K562 (cell line): ENCODE measurements around the gene GCNT4. TPM values are rescaled to one million over a fixed set of nuclear protein-coding genes. Genes with fewer than 3 reads are reported as not detected.

Experiments used
- ATAC-seq: fragments of 200-7000 bp; cut with Tn5 transposase; 3 replicates; pipeline ENCODE4 v1.9.1; 2020; ENCODE audit warnings: moderate library complexity
- BruUV-seq: library from RNA; stranded (reverse); fragments of 400-500 nt; replicated peaks from 2 replicates; lab custom pipeline; 2021; lab: Mats Ljungman, UMichigan
- CTCF ChIA-PET: fragments of 300-600 bp; formaldehyde crosslinking; extraction: SDS; loops from one replicate; lab custom pipeline; 2021; ENCODE audit warnings: low intra/inter-chr PET ratio; lab: Yijun Ruan, JAX
- POLR2A ChIA-PET: fragments of 300-600, 350-650 bp; sonication (Branson Sonifier 250); formaldehyde crosslinking; extraction: SDS; loops from one replicate; lab custom pipeline; 2021; ENCODE audit warnings: antibody characterized with exemption, inconsistent platforms; lab: Yijun Ruan, JAX
- DNase-seq, 4 experiments: peaks; one replicate each; pipeline versions ENCODE4 v3.0.0 to v3.0.0-alpha.2; 2011 to 2018; ENCODE audit warnings: low spot score in 3 of 4, mixed read lengths in 3 of 4; ENCODE audit errors: extremely low read depth in 1 of 4
- FAIRE-seq: peaks from 2 replicates; lab custom pipeline; 2011; peaks lifted over from hg19 to GRCh38; lab: Jason Lieb, UNC
- H2AFZ ChIP-seq: 2 replicates; pipeline ENCODE4 v1.6.0; 2011; ENCODE audit warnings: low read depth, low read length, control low read depth, inconsistent platforms
- H3K27ac ChIP-seq: fragments of 200-600 bp; 3 replicates; pipeline ENCODE4 v1.8.0; 2011; ENCODE audit warnings: low read depth, mild to moderate bottlenecking, control low read depth, inconsistent platforms, low read length, moderate library complexity, mixed read lengths; ENCODE audit errors: extremely low read depth
- H3K27me3 ChIP-seq, 2 experiments: fragments of 300-600 bp in 1 of 2; 2 replicates in 1 of 2; 3 replicates in 1 of 2; pipeline versions ENCODE4 v1.6.0 to v1.8.0; 2011; ENCODE audit warnings: inconsistent platforms in 2 of 2, low read length in 2 of 2, mild to moderate bottlenecking in 1 of 2, mixed read lengths in 1 of 2, moderate library complexity in 1 of 2; ENCODE audit not compliant: control insufficient read depth in 2 of 2, insufficient read depth in 2 of 2
- H3K36me3 ChIP-seq: fragments of 300-600 bp; 3 replicates; pipeline ENCODE4 v1.8.0; 2011; ENCODE audit warnings: mild to moderate bottlenecking, low read length, inconsistent platforms; ENCODE audit not compliant: control insufficient read depth, insufficient read depth
- H3K4me1 ChIP-seq, 2 experiments: fragments of 200-600 bp in 1 of 2; replicated peaks in 1 of 2; 2 replicates in 1 of 2; 3 replicates in 1 of 2; pipeline versions ENCODE4 v1.5.1 to v1.8.0; 2011; ENCODE audit warnings: inconsistent platforms in 2 of 2, low read length in 2 of 2, mild to moderate bottlenecking in 1 of 2, mixed read lengths in 1 of 2, moderate library complexity in 1 of 2; ENCODE audit not compliant: control insufficient read depth in 2 of 2, insufficient read depth in 2 of 2
- H3K4me2 ChIP-seq: 2 replicates; pipeline ENCODE4 v1.6.1; 2011; ENCODE audit warnings: low read length, control low read depth, inconsistent platforms, mixed read lengths; ENCODE audit not compliant: insufficient read depth
- H3K4me3 ChIP-seq: fragments of 200-600 bp; sonication (generic), shearing (Covaris generic); 2 replicates; pipeline ENCODE4 v1.5.1; 2016; ENCODE audit warnings: control low read depth, inconsistent platforms
- H3K79me2 ChIP-seq: fragments of 200-600 bp; 3 replicates; pipeline ENCODE4 v1.8.0; 2011; ENCODE audit warnings: low read length, inconsistent platforms; ENCODE audit not compliant: control insufficient read depth, insufficient read depth
- H3K9ac ChIP-seq, 2 experiments: 2 replicates each; pipeline versions ENCODE4 v1.6.0 to v1.6.1; 2011; ENCODE audit warnings: low read depth in 2 of 2, low read length in 2 of 2, control low read depth in 1 of 2, inconsistent platforms in 1 of 2, mild to moderate bottlenecking in 1 of 2, mixed read lengths in 1 of 2; ENCODE audit not compliant: insufficient read depth in 1 of 2
- H3K9me1 ChIP-seq: one replicate; pipeline ENCODE4 v1.6.0; 2011; ENCODE audit warnings: inconsistent platforms, mild to moderate bottlenecking, low read length, moderate library complexity; ENCODE audit not compliant: control insufficient read depth, insufficient read depth
- H3K9me3 ChIP-seq: replicated peaks from 2 replicates; pipeline ENCODE4 v1.5.1; 2011; ENCODE audit warnings: low read depth, low read length, inconsistent platforms; ENCODE audit not compliant: control insufficient read depth, insufficient read depth
- H4K20me1 ChIP-seq: replicated peaks from 2 replicates; pipeline ENCODE4 v1.6.1; 2011; ENCODE audit warnings: low read length, inconsistent platforms, mixed read lengths; ENCODE audit not compliant: control insufficient read depth, insufficient read depth
- ARHGAP35 ChIP-seq: fragments of 450-650 bp; IDR thresholded peaks from 2 replicates; pipeline ENCODE4 v1.6.1; 2018; ENCODE audit not compliant: partially characterized antibody
- DIDO1 ChIP-seq: fragments of 450-650 bp; IDR thresholded peaks from 2 replicates; pipeline ENCODE4 v1.6.1; 2016; ENCODE audit warnings: low read depth, missing biosample characterization, missing genetic modification characterization
- FOXA3 ChIP-seq, 2 experiments: fragments of 450-650 bp in 1 of 2; sonication (generic) in 1 of 2; formaldehyde crosslinking; IDR thresholded peaks in 1 of 2; conservative IDR thresholded peaks in 1 of 2; 2 replicates each; pipeline versions ENCODE4 v1.4.0 to v1.8.0; 2020 to 2022; ENCODE audit warnings: mild to moderate bottlenecking in 2 of 2, missing genetic modification reagents in 1 of 2
- FOXK2 ChIP-seq, 2 experiments: fragments of 450-650 bp; IDR thresholded peaks in 1 of 2; conservative IDR thresholded peaks in 1 of 2; 2 replicates each; pipeline ENCODE4 v1.6.1; 2016; ENCODE audit warnings: low read depth in 2 of 2, mild to moderate bottlenecking in 1 of 2
- FOXM1 ChIP-seq, 2 experiments: fragments of 450-650 bp in 1 of 2; sonication (generic) in 1 of 2; formaldehyde crosslinking in 1 of 2; IDR thresholded peaks; 2 replicates each; pipeline versions ENCODE4 v1.6.1 to v1.9.0; 2017 to 2022; ENCODE audit warnings: low read depth in 2 of 2, mild to moderate bottlenecking in 2 of 2, missing genetic modification reagents in 1 of 2, moderate library complexity in 1 of 2
- HMGXB4 ChIP-seq: sonication (generic); formaldehyde crosslinking; IDR thresholded peaks from 2 replicates; pipeline ENCODE4 v1.8.1; 2023; ENCODE audit warnings: mild to moderate bottlenecking, missing genetic modification reagents
- KDM1A ChIP-seq, 2 experiments: fragments of 450-650 bp; IDR thresholded peaks; 2 replicates each; pipeline ENCODE4 v1.6.1; 2016; ENCODE audit warnings: mild to moderate bottlenecking in 2 of 2
- LEF1 ChIP-seq: fragments of 450-650 bp; IDR thresholded peaks from 2 replicates; pipeline ENCODE4 v1.6.1; 2016; ENCODE audit warnings: mild to moderate bottlenecking
- MAFF ChIP-seq: IDR thresholded peaks from 2 replicates; pipeline ENCODE4 v1.6.1; 2012; ENCODE audit warnings: low read length, improper control_type of control experiment
- MEIS2 ChIP-seq: fragments of 450-650 bp; IDR thresholded peaks from 2 replicates; pipeline ENCODE4 v1.6.1; 2014; ENCODE audit warnings: mild to moderate bottlenecking; ENCODE audit not compliant: partially characterized antibody
- PCBP1 ChIP-seq: fragments of 200-400 bp; formaldehyde crosslinking; IDR thresholded peaks from 2 replicates; pipeline ENCODE4 v1.6.1; 2018; ENCODE audit warnings: mild to moderate bottlenecking, low read depth, low read length; ENCODE audit not compliant: poor library complexity, severe bottlenecking
- PHB2 ChIP-seq: fragments of 450-650 bp; IDR thresholded peaks from 2 replicates; pipeline ENCODE4 v1.6.1; 2017; ENCODE audit warnings: low read depth
- SAFB ChIP-seq: fragments of 200-400 bp; formaldehyde crosslinking; IDR thresholded peaks from 2 replicates; pipeline ENCODE4 v1.6.1; 2017; ENCODE audit warnings: low read depth, low read length, borderline replicate concordance
- SMAD3 ChIP-seq: fragments of 450-650 bp; formaldehyde crosslinking; conservative IDR thresholded peaks from 2 replicates; pipeline ENCODE4 v1.4.0; 2020; ENCODE audit warnings: mild to moderate bottlenecking
- ZNF146 ChIP-seq: IDR thresholded peaks from one replicate; pipeline ENCODE4 v1.6.1; 2018; ENCODE audit warnings: missing compliant biosample characterization; ENCODE audit not compliant: unreplicated experiment
- ZNF165 ChIP-seq: fragments of 250-450 bp; sonication (Bioruptor Pico); IDR thresholded peaks from 2 replicates; pipeline ENCODE4 v1.4.0; 2020; ENCODE audit warnings: borderline replicate concordance
- ZNF174 ChIP-seq: fragments of 250-450 bp; sonication (Bioruptor Pico); IDR thresholded peaks from 2 replicates; pipeline ENCODE4 v1.4.0; 2020; ENCODE audit warnings: mild to moderate bottlenecking
- WGBS: fragments of 100-300 bp; shearing (Covaris generic); methylation state at CpG from one replicate; pipeline ENCODE4 v1.1.6; 2016; ENCODE audit warnings: low coverage, mixed read lengths; ENCODE audit not compliant: insufficient coverage; ENCODE audit errors: missing lambda C conversion rate; 5-methylcytosine and 5-hydroxymethylcytosine counted together
- in situ Hi-C: fragments of 300-500 bp; cut with MboI; formaldehyde crosslinking; loops from 4 replicates; pipeline ENCODE4 v1.15.0; 2018; ENCODE audit warnings: inconsistent platforms, mixed read lengths
- intact Hi-C: fragments of 100-400 bp; cut with micrococcal nuclease; formaldehyde crosslinking; loops from 2 replicates; pipeline ENCODE4 v1.14.2; 2022
- polyA plus RNA-seq, 8 experiments: library from polyadenylated mRNA; depleted of rRNA in 4 of 8; stranded (reverse) in 5 of 8; unstranded in 3 of 8; fragments of >200 nt; fragmentation: Nextera tagmentation in 2 of 8; fragmentation: Illumina TruSeq in 1 of 8; extraction: Ambion mirVana in 2 of 8; extraction: Trizol in 1 of 8; gene quantifications; 2 replicates each; pipeline versions ENCODE4 v1.2.1 to v1.2.3, GENCODE V29; 2011 to 2014; ENCODE audit warnings: inconsistent platforms in 1 of 8, missing spikeins in 1 of 8
- total RNA-seq, 7 experiments: library from RNA; depleted of rRNA in 6 of 7; stranded (reverse); fragments of >200 nt in 6 of 7; fragmentation: Illumina TruSeq in 2 of 7; extraction: Trizol in 2 of 7; gene quantifications; 2 replicates each; pipeline versions ENCODE4 v1.2.1 to v1.2.3, GENCODE V29; 2011 to 2021; ENCODE audit warnings: low replicate concordance in 1 of 7
- TF ChIP-seq, protein P1 (sequence below): fragments of 250-450 bp; sonication (Bioruptor Pico); IDR thresholded peaks from 2 replicates; pipeline ENCODE4 v1.5.0; 2020; ENCODE audit warnings: mild to moderate bottlenecking
- TF ChIP-seq, protein P2 (sequence below): sonication (generic); formaldehyde crosslinking; IDR thresholded peaks from 2 replicates; pipeline ENCODE4 v1.9.0; 2022; ENCODE audit warnings: mild to moderate bottlenecking, missing genetic modification reagents

Gene GCNT4
- total and polyA plus RNA-seq, 9 of the 15 experiments (the other 6 are each of a cell fraction or from before 2014, with no cell fraction given): 0.01 TPM; not detected in 8

DNA sequence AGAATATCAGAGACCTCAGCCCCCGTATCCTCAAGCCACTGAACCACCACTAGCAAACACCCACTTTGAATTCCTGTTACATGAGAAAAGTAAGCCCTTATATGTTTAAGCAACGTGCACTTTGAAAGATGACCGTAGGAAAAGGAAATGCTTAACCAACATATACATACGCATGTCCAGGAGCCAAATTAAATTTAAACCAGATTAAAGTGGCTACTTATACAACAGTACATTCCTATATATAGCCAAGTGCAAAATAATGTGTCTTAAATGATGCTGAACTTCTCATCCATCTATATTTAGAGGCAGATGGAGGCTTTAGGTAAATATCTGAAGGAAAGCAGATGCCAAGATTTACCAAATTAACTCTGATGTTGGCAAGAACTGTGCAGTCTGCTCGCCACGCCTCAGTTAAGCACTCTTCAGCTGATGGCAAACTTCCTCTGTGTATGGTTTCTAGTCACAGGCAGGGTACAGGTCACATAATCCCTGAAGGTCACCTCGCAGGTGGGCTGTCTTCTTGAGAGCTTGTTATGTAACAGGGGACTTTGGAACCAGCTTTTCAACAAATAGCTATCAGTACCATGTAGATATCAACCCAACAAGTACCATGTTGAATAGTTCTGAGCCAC is 8.6 kb downstream of the GCNT4 start:
- no peaks in the 10 kb centered on the region for H4K20me1 ChIP-seq
- H3K27ac ChIP-seq: no peak overlapping the region
- 2% methylated on average over 7 of the region's 7 CpGs for WGBS
- H3K9me3 ChIP-seq: no peaks in the 10 kb centered on the region
- BruUV-seq: no TSS peak
- no peak for FAIRE-seq
- DNase-seq: no peak
- ATAC-seq: no peak
- in situ Hi-C loops (no loop called here), intact Hi-C loops (no loop called here)
- ChIA-PET POLR2A (no interaction called here), CTCF (no interaction called here)
- no peak overlapping the region for H3K9ac ChIP-seq
- no peaks in the 10 kb centered on the region for H3K4me1 ChIP-seq
- peaks cover 3 to 12% of the 10 kb centered on the region in 2 experiments; a peak in 4 of 5 replicates for H3K27me3 ChIP-seq
- H3K79me2 ChIP-seq: no peaks in the 10 kb centered on the region
- no peaks in the 10 kb centered on the region for H3K9me1 ChIP-seq
- no peak overlapping the region for H3K4me2 ChIP-seq
- H3K4me3 ChIP-seq: no peak overlapping the region
- H3K36me3 ChIP-seq: no peaks in the 10 kb centered on the region
- no peak overlapping the region for H2AFZ ChIP-seq
- TF ChIP-seq LEF1: no peak
- no peak for TF ChIP-seq MAFF
- TF ChIP-seq KDM1A (IDR thresholded peaks at IDR 0.05): no peak
- no peak for TF ChIP-seq ZNF165 (CRISPR knock-in tag)
- TF ChIP-seq FOXA3 (CRISPR knock-in tag; conservative IDR thresholded peaks at IDR 0.05 in 1 of 2, IDR thresholded peaks at IDR 0.05 in 1 of 2): no peak
- TF ChIP-seq ZNF174: no peak
- no peak for TF ChIP-seq ARHGAP35
- no peak for TF ChIP-seq PHB2
- TF ChIP-seq FOXM1 (IDR thresholded peaks at IDR 0.05; ENCODE audit: low read depth): no peak
- no peak for TF ChIP-seq FOXM1 (CRISPR knock-in tag; IDR thresholded peaks at IDR 0.05; ENCODE audit: low read depth)
- no peak for TF ChIP-seq SMAD3
- no peak for TF ChIP-seq DIDO1 (tag)
- TF ChIP-seq SAFB: no peak
- TF ChIP-seq, protein P1, sequence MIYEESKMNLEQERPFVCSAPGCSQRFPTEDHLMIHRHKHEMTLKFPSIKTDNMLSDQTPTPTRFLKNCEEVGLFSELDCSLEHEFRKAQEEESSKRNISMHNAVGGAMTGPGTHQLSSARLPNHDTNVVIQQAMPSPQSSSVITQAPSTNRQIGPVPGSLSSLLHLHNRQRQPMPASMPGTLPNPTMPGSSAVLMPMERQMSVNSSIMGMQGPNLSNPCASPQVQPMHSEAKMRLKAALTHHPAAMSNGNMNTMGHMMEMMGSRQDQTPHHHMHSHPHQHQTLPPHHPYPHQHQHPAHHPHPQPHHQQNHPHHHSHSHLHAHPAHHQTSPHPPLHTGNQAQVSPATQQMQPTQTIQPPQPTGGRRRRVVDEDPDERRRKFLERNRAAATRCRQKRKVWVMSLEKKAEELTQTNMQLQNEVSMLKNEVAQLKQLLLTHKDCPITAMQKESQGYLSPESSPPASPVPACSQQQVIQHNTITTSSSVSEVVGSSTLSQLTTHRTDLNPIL: no peak
- TF ChIP-seq FOXK2 (conservative IDR thresholded peaks at IDR 0.05 in 1 of 2, IDR thresholded peaks at IDR 0.05 in 1 of 2; ENCODE audit: low read depth in 2 of 2): no peak
- no peak for TF ChIP-seq PCBP1
- no peak for TF ChIP-seq ZNF146
- TF ChIP-seq, protein P2, sequence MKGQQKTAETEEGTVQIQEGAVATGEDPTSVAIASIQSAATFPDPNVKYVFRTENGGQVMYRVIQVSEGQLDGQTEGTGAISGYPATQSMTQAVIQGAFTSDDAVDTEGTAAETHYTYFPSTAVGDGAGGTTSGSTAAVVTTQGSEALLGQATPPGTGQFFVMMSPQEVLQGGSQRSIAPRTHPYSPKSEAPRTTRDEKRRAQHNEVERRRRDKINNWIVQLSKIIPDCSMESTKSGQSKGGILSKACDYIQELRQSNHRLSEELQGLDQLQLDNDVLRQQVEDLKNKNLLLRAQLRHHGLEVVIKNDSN: no peak
- TF ChIP-seq MEIS2: no peak
- TF ChIP-seq HMGXB4 (CRISPR knock-in tag): no peak
